Uterus (tissue), 2 donors: ENCODE measurements around the gene AP2B1.

Experiments
- CTCF ChIP-seq, 4 experiments: fragments of 200-600 bp in 2 of 4; fragments of 450-650 bp in 2 of 4; sonication (generic) in 2 of 4; IDR thresholded peaks; one replicate each; pipeline ENCODE4 v1.5.1; 2016 to 2019; ENCODE audit warnings: antibody characterized with exemption in 4 of 4, mild to moderate bottlenecking in 2 of 4, moderate library complexity in 1 of 4
- POLR2A ChIP-seq, 2 donors: fragments of 450-650 bp; IDR thresholded peaks; one replicate each; pipeline ENCODE4 v1.6.1; 2016; ENCODE audit warnings: antibody characterized with exemption in 2 of 2, mild to moderate bottlenecking in 1 of 2, moderate library complexity in 1 of 2

- no peak for TF ChIP-seq POLR2A (IDR thresholded peaks at IDR 0.05)
- TF ChIP-seq CTCF (IDR thresholded peaks at IDR 0.05), result no peak
Observed at GRCh38 chr17:35664685-35665084, 77.6 kb downstream of the AP2B1 start.
